GM21526 (cell line): ENCODE data around the gene CCDC137.

Source experiments
- ATAC-seq: cut with Tn5 transposase; IDR thresholded peaks from one replicate; pipeline ENCODE4 v1.9.1; 2021; ENCODE audit warnings: moderate library complexity; ENCODE audit not compliant: unreplicated experiment, low FRiP score

The CCDC137 gene

DNA sequence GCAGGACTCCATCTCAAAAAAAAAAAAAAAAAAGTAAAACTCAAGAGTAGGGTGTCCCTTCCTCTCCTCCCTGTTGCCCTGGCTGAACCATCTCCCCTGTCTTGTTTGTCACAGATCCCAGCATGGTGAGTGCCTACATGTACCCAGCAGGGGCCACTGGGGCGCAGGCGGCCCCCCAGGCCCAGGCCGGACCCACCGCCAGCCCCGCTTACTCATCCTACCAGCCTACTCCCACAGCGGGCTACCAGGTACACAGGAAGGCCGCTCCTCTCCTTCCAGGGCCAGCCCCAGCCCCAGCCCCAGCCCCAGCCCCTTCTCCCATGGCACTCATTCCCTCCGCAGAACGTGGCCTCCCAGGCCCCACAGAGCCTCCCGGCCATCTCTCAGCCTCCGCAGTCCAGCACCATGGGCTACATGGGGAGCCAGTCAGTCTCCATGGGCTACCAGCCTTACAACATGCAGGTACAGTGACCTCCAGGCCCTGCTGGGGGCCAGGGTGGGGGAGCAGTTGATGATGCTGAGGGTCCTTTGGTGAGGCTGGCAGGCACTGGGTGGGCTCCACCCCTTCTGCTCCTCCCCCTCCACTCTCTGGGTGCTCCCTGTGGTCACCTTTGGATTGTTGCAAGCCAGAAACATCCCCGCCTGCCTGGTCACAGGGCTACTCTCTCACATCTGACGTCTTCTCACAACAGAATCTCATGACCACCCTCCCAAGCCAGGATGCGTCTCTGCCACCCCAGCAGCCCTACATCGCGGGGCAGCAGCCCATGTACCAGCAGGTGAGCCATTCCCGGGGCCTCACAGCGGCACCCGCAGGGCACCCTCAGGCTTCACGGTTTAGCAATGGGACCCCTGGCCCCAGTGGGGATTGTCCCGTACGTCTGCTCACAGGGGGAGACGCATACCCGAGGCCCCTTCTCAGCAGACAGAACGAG lies 34.1 kb downstream of the CCDC137 start:
- no peak for ATAC-seq

DNA sequence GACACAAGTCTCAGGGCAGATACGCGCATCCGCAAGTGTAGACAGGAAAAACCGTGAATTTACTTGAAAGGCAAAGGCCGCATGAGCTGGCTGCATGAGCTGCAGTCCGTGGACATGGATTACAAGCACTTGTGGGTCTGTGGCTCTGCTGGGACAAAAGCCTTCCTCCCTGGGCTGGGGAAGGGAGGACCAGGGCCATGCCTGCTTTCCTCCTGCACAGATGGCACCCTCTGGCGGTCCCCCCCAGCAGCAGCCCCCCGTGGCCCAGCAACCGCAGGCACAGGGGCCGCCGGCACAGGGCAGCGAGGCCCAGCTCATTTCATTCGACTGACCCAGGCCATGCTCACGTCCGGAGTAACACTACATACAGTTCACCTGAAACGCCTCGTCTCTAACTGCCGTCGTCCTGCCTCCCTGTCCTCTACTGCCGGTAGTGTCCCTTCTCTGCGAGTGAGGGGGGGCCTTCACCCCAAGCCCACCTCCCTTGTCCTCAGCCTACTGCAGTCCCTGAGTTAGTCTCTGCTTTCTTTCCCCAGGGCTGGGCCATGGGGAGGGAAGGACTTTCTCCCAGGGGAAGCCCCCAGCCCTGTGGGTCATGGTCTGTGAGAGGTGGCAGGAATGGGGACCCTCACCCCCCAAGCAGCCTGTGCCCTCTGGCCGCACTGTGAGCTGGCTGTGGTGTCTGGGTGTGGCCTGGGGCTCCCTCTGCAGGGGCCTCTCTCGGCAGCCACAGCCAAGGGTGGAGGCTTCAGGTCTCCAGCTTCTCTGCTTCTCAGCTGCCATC lies 34.9 kb downstream of the CCDC137 start:
- ATAC-seq, result no peak

GRCh38 chr17:81702934-81703746 lies 36.6 kb downstream of the CCDC137 start, which contains the start of gene MRPL12:
Gene MRPL12, plus strand, starts transcription at chr17:81703367. Its CDS starts 135 bp downstream, at chr17:81703502.
- peak; percentile 68 for ATAC-seq

DNA sequence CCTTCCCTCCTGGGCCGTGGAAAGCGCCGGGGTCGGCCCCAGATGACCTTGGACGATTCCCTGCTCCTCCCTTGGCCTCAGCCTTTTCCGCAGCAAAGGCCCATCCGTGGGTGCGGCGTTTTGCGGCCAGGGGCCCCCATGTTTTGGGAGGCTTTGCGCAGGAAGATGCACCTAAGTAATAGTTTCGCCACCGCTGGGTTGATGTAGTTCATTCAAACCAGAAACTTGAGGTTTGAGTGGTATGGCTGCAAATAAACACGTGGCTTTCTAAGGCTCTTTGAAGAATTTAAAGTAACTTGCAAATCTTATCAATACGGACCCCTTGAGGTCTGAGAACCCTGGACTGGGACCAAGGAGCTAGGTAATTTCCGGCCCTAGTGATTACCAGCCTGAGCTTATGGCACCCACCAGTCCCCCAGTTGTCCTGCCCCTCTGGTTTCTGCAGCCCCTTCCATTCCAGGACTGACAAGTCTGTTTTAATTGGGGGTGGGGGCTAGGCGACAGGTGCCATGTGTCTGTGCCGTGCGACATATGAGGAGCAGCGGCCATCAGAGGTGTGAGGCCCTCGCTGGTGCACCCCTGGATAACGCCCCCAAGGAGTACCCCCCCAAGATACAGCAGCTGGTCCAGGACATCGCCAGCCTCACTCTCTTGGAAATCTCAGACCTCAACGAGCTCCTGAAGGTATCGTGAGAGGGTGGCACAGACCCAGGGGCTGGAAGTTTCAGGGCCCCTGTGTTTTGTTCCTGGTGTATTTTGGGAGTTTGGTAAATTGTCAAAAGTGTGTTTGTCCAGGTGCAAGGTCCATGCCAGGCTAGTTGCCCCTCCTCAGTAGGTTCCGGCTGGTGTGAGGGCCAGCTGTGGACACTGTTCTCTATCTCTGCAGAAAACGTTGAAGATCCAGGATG lies 37.5 kb downstream of the CCDC137 start:
- ATAC-seq, result no peak

- no peak for ATAC-seq
Measured at GRCh38 chr17:81705518-81706231, 39.1 kb downstream of the CCDC137 start.

GRCh38 chr17:81706232-81706611 lies 39.7 kb downstream of the CCDC137 start:
- ATAC-seq, result no peak

DNA sequence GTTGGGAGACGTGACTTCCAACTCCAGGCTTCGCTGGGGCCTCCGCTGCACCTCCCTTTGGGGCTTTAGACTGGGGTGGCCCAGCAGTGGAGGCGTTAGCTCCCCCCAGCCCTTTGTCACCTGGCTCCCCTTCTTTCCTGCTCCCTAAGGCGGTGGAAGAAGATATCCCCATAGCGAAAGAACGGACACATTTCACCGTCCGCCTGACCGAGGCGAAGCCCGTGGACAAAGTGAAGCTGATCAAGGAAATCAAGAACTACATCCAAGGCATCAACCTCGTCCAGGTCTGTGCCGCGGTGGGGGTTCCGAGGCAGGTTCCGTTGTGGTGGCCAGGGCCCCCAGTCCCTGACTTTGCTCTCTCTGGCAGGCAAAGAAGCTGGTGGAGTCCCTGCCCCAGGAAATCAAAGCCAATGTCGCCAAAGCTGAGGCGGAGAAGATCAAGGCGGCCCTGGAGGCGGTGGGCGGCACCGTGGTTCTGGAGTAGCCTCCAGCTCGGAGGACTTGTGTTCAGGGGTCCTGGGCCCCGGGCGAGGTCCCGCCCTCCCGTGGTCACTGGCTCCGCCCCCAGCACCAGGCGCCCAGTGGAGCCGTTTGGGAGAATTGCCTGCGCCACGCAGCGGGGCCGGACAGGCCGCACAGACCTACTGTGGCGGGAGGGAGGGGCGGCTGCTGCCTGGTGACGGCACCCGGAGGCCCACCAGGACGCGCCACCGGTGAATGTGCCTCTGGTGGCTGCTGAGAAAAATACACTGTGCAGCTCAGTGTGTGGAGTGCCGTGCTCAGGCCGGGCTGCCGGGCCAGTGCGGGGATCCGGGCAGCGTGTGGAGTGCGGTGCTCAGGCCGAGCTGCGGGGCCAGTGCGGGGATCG lies 40.5 kb downstream of the CCDC137 start:
- ATAC-seq, result no peak

GRCh38 chr17:81707725-81708646 lies 41.4 kb downstream of the CCDC137 start:
- no peak for ATAC-seq

- no peak for ATAC-seq
Measured at GRCh38 chr17:81708739-81709185, 42.2 kb downstream of the CCDC137 start.

- no peak for ATAC-seq
Measured at GRCh38 chr17:81710514-81711308, 44.2 kb downstream of the CCDC137 start.

- peak; percentile 43 for ATAC-seq
Measured at GRCh38 chr17:81711814-81712467, 45.4 kb downstream of the CCDC137 start, which contains the start of gene SLC25A10. Gene SLC25A10, plus strand, starts transcription at chr17:81712284. Its CDS starts 143 bp downstream, at chr17:81712427.

GRCh38 chr17:81712468-81713003 lies 46.0 kb downstream of the CCDC137 start:
- peak; percentile 9 for ATAC-seq

DNA sequence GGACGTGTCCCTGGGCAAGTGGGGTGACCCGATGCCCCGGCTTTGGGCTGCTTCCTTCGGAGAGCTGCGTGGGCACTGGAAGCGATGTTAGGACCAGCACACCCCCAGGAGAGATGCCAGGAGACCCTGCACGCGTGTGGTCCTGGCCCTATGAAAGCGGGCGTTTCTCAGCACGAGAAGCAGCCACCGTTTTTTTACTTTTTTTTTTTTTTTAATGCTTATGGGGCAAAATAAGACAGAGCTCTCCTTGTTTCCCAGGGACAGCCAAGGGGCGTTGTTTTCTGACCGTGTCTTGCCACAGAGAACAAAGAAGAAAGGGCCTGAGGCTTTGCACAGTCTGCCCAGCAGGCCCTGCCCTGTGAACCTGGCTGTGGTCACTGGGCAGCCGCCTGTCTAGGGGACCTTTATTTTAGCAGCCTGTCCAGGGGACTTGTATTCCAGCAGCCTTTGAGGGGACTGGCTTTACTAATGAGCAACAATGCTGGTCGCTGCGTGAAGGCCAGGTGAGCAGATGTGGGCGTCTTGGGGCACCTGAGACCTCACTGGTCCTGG lies 46.5 kb downstream of the CCDC137 start:
- no peak for ATAC-seq

GRCh38 chr17:81713556-81714411 lies 47.2 kb downstream of the CCDC137 start:
- no peak for ATAC-seq
